ENCODE results near the gene NTRK1.

The NTRK1 gene

GRCh38 chr1:156848461-156849150, 12.1 kb upstream of the NTRK1 start:
- Histone ChIP-seq H3K27ac (replicated peaks) (no peak overlapping the region), H3K4me3 (replicated peaks; ENCODE audit: insufficient read depth, low read length) (no peak overlapping the region), H3K27me3 (ENCODE audit: insufficient read depth, poor library complexity, severe bottlenecking) (peaks cover 58% of the 10 kb centered on the region)
- TF ChIP-seq GABPA (IDR thresholded peaks at IDR 0.05; ENCODE audit: low read depth) (no peak), CTCF (IDR thresholded peaks at IDR 0.05; ENCODE audit: insufficient read depth, low read length) (no peak), POLR2AphosphoS5 (IDR thresholded peaks at IDR 0.05; ENCODE audit: low read depth) (no peak), REST (IDR thresholded peaks at IDR 0.05; ENCODE audit: insufficient replicate concordance, low read depth) (no peak), SPI1 (IDR thresholded peaks at IDR 0.05; ENCODE audit: borderline replicate concordance, low read depth) (no peak)
- DNase-seq (ENCODE audit: low read depth in 1 of 2, low spot score in 1 of 2): no peak

GRCh38 chr1:156849151-156849496, 11.5 kb upstream of the NTRK1 start:
- TF ChIP-seq GABPA (IDR thresholded peaks at IDR 0.05; ENCODE audit: low read depth) (no peak), POLR2AphosphoS5 (IDR thresholded peaks at IDR 0.05; ENCODE audit: low read depth) (no peak), SPI1 (IDR thresholded peaks at IDR 0.05; ENCODE audit: borderline replicate concordance, low read depth) (no peak), REST (IDR thresholded peaks at IDR 0.05; ENCODE audit: insufficient replicate concordance, low read depth) (no peak), CTCF (IDR thresholded peaks at IDR 0.05; ENCODE audit: insufficient read depth, low read length) (no peak)
- no peak overlapping the region for H3K4me3 ChIP-seq (replicated peaks; ENCODE audit: insufficient read depth, low read length)
- peaks cover 55% of the 10 kb centered on the region for H3K27me3 ChIP-seq (ENCODE audit: insufficient read depth, poor library complexity, severe bottlenecking)
- DNase-seq (ENCODE audit: low read depth in 1 of 2, low spot score in 1 of 2): no peak
- H3K27ac ChIP-seq (replicated peaks): no peak overlapping the region

GRCh38 chr1:156851779-156852417, 8.8 kb upstream of the NTRK1 start:
- no peak for TF ChIP-seq CTCF (IDR thresholded peaks at IDR 0.05; ENCODE audit: insufficient read depth, low read length)
- no peak for TF ChIP-seq REST (IDR thresholded peaks at IDR 0.05; ENCODE audit: insufficient replicate concordance, low read depth)
- no peak for TF ChIP-seq POLR2AphosphoS5 (IDR thresholded peaks at IDR 0.05; ENCODE audit: low read depth)
- no peak for TF ChIP-seq SPI1 (IDR thresholded peaks at IDR 0.05; ENCODE audit: borderline replicate concordance, low read depth)
- TF ChIP-seq GABPA (IDR thresholded peaks at IDR 0.05; ENCODE audit: low read depth): no peak
- Histone ChIP-seq H3K4me3 (replicated peaks; ENCODE audit: insufficient read depth, low read length) (no peak overlapping the region), H3K27ac (replicated peaks) (no peak overlapping the region), H3K27me3 (ENCODE audit: insufficient read depth, poor library complexity, severe bottlenecking) (peaks cover 37% of the 10 kb centered on the region)
- no peak for DNase-seq (ENCODE audit: low read depth in 1 of 2, low spot score in 1 of 2)
